ENCODE results near the gene CD248.
A peak's percentile ranks its signal among the peaks of the same experiment; 100 is the strongest.
"Not testable (repeated sequence)": the region's sequence is repeated elsewhere in the genome, so short reads cannot be mapped to it uniquely, and the experiment has no call there.

Gene CD248

DNA sequence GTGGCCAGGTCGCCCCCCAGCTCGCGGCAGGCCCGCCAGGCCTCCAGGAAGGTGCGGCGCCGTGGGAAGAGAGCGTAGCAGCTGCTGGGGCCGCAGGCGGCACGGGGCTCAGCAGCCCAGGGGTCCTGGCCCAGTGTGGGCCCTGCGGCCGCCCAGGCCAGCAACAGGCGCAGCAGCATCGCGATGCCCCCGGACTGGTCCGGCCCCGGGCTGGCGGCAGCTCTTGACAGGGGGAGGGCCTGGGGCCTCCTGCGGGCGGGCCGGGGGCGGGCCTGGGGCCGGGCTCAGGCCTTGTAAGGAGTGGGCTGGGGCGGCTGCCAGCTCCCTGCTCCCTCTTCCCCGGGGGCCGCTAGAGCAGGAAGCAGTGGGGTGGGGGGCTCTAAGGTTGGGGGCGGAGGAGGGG lies at the start of gene CD248:
TSS of gene CD248 (minus strand) at position 196 of the 403 bp plus-strand sequence. CDS start at position 179, 17 bp downstream.
- no peak for DNase-seq

- DNase-seq: no peak
Measured at GRCh38 chr11:66365711-66366619, 49.1 kb upstream of the CD248 start.

DNA sequence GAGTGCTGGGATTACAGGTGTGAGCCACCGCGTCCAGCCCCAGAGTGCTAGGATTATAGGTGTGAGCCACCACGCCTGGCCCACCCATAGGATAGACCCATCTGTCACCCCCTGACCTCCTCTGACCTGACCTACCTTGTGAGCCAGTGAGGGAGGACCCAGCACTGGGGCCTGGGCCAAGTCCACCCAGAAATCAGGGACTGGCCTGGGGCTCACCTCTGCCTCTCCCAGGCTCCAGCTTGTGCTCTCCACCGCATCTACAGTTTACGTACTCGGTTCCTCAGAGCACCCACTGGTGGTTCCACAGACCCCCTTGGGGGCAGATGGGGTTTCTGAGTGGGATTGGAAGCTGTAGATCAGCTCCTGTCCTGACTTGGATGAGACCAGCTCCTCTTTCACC lies 48.3 kb upstream of the CD248 start:
- no peak for DNase-seq

GRCh38 chr11:66363805-66364535 lies 47.1 kb upstream of the CD248 start:
- DNase-seq: peak; percentile 19

- DNase-seq: no peak
Measured at GRCh38 chr11:66363187-66363601, 46.4 kb upstream of the CD248 start.

DNA sequence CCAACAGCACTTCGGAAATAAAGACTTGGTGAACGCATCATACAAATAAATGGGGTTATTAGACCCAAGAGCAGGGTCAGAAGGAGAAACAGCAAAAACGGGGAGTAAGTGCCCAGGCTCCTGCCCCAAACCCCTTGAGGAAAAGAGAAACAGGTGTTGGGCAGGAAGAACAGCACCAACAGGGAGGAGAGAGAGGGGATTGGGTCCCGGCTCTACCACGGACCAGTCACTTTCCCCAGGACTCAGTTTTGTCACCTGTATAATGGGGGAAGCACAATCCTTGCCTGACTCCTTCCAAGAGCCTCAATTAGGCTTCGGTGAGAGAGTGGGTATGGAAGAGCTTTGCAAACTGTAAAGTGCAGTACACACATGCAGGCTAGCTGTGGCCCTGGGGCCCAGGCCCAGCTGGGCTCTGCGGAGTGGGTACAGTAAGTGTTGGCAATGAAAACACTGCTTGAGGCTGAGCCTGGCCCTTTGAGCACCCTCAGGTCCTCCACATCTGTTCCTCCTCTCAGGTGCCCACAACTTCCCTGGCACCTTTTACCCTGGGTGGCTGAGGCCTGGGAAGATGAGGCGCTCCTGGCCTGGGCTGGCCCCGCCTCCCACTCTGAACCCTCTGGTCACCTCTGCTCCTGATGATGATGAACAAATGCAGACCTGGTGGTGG lies 45.8 kb upstream of the CD248 start:
- no peak for DNase-seq

DNA sequence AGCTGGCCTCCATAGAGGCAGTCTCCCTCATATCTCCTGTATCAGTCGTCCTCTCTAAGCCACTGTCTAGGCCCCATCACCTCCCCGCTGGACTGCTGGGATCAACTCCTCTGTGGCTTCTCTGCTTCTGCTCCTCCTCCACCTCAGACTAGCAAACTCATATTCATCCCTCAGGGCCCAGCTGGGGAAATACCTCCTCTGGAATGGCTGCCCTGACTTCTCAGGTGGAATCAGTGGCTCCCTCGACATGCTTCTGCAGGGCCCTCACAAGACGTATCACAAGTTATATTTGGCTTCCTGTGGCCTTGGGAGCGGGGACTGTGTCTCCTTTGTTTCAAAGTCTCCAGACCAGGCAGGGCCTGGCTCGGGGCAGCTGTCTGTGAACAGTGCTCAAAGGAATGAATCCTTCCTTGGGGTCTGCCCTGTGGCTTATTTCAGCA lies 44.7 kb upstream of the CD248 start:
- no peak for DNase-seq

GRCh38 chr11:66360406-66361073 lies 43.7 kb upstream of the CD248 start:
- no peak for DNase-seq

GRCh38 chr11:66359662-66360087 lies 42.8 kb upstream of the CD248 start:
- DNase-seq: no peak

- DNase-seq: not testable (repeated sequence)
Measured at GRCh38 chr11:66350560-66351235, 33.9 kb upstream of the CD248 start.

- no peak for DNase-seq
Measured at GRCh38 chr11:66349084-66349386, 32.2 kb upstream of the CD248 start.

DNA sequence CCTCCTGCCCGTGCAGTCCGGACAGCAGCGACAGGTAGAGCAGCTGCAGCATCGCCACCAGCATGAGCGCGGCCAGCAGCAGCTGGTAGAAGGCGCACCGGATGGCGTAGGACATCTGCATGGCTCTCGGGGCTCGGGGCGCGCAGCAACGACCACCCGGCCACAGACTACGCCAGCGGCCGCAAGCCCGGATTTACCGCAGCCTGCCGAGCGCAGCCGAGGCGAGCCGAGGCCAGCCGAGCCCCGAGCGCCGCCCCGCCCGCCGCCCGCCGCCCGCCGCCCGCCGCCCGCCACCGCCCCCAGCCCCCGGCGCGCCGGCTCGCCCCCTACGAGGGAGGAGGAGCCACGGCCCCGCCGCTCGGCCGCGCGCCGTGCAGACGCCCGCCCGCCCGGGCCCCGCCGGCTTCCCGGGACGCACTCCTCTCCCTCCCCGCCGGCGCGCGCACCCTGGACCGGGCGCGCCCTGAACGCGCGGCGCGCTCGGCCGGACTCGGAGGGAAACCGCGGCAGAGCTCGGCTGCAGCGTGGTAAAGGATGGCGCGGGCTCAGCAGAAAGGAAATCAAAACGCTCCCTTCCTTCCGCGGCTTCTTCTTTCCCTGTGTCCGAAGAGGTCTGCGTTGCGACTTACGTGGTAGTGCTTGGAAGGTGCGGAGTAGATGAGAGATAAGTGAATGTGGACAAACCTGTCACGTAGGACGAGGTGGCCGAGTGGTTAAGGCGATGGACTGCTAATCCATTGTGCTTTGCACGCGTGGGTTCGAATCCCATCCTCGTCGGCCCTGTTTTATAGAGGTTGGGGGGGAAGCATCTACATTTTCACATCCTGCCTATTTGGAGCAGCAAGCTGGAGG lies 30.8 kb upstream of the CD248 start, which contains the start of gene B4GAT1:
TSS of gene B4GAT1 (minus strand) at position 205 of the 852 bp plus-strand sequence. CDS start at position 121, 84 bp downstream.
- peak; percentile 88 for DNase-seq

DNA sequence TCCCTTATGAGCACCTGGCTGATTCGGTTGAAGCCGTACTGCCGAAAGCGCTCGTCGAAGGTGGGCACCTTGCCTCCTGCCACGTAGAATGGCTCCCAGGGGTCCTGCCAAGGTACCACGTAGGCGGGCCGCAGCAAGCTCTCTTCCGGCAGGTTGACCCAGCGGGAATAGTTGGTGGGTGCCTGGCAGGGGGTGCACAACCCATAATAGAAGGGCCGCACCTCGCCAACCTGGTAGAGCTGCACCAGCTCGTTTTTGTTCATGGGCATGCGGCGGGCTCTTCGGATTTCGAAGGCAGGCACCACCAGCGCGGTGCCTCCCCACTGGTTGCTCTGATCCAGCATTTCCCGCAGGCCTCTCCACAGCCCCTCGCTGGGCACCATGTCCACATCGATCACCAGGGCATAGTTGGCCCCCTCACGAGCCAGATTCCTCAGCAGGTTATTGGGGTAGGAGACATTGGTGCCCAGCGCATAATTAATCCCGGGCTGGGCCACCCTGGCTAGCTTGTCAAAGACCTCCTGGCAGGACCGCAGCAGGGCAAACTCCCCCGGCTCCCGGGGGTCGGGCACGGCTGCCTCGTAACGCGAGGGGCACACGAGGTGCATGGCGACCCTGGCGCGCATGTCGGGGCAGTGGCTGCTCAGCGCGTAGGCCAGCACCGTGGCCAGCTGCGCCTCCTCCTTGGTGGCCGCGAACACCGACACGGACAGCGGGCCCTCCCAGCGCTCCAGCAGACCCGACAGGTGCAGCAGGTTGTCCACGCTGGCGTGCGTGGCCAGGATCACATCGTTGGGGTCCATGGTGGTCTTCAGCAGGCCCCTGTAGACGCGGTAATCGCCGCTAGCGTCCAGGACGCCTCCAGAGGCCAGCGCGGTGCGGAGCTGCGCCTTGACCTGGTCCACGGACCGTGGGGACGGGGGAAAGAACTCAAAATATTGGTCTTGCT lies 29.9 kb upstream of the CD248 start:
- no peak for DNase-seq

GRCh38 chr11:66345316-66345649 lies 28.4 kb upstream of the CD248 start:
- DNase-seq: no peak

DNA sequence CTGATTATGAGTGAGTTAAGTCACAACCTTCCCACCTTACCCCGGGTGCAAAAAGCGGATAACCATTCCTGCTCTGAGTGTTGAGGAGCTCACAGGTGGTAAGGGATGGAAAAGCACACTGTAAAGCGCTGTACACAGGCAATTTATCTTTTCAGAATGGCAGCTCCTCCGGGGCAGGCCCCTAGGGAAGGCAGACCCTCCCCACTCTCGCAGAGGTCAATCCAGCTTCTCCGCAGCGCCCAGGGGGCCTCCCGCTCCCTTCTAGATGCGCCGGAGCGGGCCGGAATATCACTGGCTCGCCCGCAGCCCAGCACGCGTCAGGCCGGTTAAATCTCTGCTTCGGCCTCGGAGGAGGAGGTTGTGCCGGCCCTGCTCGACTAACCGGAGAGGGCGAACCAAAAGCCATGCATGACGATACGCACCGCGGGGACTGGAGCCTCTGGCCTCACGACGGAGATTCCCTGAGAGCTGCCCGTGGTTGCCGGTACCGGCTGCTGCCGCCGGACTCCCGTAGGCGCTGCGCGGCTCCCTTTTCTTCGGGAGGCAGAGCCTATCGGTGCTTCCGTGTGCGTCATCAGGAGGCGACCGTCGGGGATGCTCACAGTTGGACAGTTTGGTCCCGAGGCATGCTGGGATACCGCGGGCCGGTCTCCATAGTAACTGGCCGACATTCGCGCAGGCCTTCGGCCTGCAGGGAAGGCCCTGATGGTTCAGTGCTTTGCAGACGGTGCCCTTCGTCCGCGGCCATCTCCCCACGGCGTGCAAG lies 27.9 kb upstream of the CD248 start, which contains the start of gene BRMS1:
TSS of gene BRMS1 (minus strand) at position 555 of the 766 bp plus-strand sequence. CDS start 2,870 bp downstream, outside the sequence.
- DNase-seq: peak; percentile 95

DNA sequence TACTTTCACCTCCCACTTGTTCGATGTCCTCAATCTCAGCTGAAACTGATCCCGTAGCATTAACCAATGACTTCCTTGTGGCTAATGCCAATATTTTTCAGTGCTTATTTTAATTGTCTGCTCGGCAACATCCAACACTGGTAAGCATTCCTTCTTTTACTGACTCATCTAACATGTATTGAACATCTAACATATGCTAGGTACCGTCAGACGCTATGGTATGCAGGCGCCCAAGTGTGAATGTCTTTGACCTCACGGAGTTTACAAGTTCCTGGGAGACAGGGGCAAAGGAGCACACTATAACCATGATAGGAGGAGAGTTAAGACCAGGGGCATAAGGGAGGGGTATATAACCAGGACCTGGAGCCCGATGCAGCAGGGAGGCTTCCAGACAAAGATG lies 26.3 kb upstream of the CD248 start:
- no peak for DNase-seq

GRCh38 chr11:66341502-66342126 lies 24.8 kb upstream of the CD248 start:
- DNase-seq: no peak
